Caco-2 (cell line): ENCODE measurements around the gene KCNQ1OT1. TPM values are rescaled to one million over a fixed set of nuclear protein-coding genes. Genes with fewer than 3 reads are reported as not detected.

Experiments used
- BruUV-seq: library from RNA; stranded (reverse); fragments of 400-500 nt; replicated peaks from 2 replicates; lab custom pipeline; 2021; lab: Mats Ljungman, UMichigan
- CTCF ChIA-PET: fragments of 300-600 bp; sonication (Branson Sonifier 250); formaldehyde crosslinking; loops from one replicate; lab custom pipeline; 2022; ENCODE audit warnings: antibody characterized with exemption; lab: Charles Lee
- POLR2A ChIA-PET: fragments of 300-600 bp; sonication (Branson Sonifier 250); formaldehyde crosslinking; loops from one replicate; lab custom pipeline; 2022; ENCODE audit warnings: antibody characterized with exemption; lab: Charles Lee
- DNase-seq, 2 experiments: peaks; one replicate each; pipeline versions ENCODE4 v3.0.0 to v3.0.0-alpha.2; 2020 to 2022
- H3K27me3 ChIP-seq: replicated peaks from 2 replicates; pipeline ENCODE4 v1.6.0; 2011; ENCODE audit warnings: low read length; ENCODE audit not compliant: control insufficient read depth, insufficient read depth
- H3K36me3 ChIP-seq: 2 replicates; pipeline ENCODE4 v1.5.1; 2011; ENCODE audit warnings: low read length; ENCODE audit not compliant: control insufficient read depth, insufficient read depth
- H3K4me1 ChIP-seq: fragments of 250-450 bp; sonication (Bioruptor Pico); 2 replicates; pipeline ENCODE4 v1.5.1; 2020; ENCODE audit warnings: mild to moderate bottlenecking
- H3K4me3 ChIP-seq: 2 replicates; pipeline ENCODE4 v1.5.1; 2011; ENCODE audit warnings: low read depth, mild to moderate bottlenecking, control low read depth, low read length
- H3K9me3 ChIP-seq: fragments of 250-450 bp; sonication (Bioruptor Pico); 2 replicates; pipeline ENCODE4 v1.5.1; 2020; ENCODE audit warnings: mild to moderate bottlenecking, moderate library complexity
- H3K27ac Mint-ChIP-seq: one replicate; pipeline ENCODE4 v1.8.0; 2022; ENCODE audit warnings: mixed read lengths; ENCODE audit not compliant: unreplicated experiment
- H3K27me3 Mint-ChIP-seq: one replicate; pipeline ENCODE4 v1.8.0; 2022; ENCODE audit warnings: mixed read lengths; ENCODE audit not compliant: insufficient read depth, unreplicated experiment
- H3K36me3 Mint-ChIP-seq: one replicate; pipeline ENCODE4 v1.8.0; 2022; ENCODE audit warnings: mild to moderate bottlenecking, mixed read lengths; ENCODE audit not compliant: insufficient read depth, unreplicated experiment
- H3K4me1 Mint-ChIP-seq: one replicate; pipeline ENCODE4 v1.8.0; 2022; ENCODE audit warnings: low read depth, mixed read lengths; ENCODE audit not compliant: unreplicated experiment
- H3K4me3 Mint-ChIP-seq: one replicate; pipeline ENCODE4 v1.8.0; 2022; ENCODE audit warnings: mild to moderate bottlenecking, moderate library complexity, mixed read lengths; ENCODE audit not compliant: unreplicated experiment
- H3K9me3 Mint-ChIP-seq: one replicate; pipeline ENCODE4 v1.8.0; 2022; ENCODE audit warnings: mixed read lengths; ENCODE audit not compliant: unreplicated experiment
- intact Hi-C: fragments of 100-400 bp; cut with micrococcal nuclease; formaldehyde crosslinking; loops from one replicate; pipeline ENCODE4 v1.10.0; 2022; ENCODE audit not compliant: unreplicated experiment
- total RNA-seq: library from RNA; stranded (reverse); gene quantifications from 2 replicates; pipeline ENCODE4 v1.2.3, GENCODE V29; 2022
- TF ChIP-seq, protein P1 (sequence below), 2 experiments: fragments of 200-600 bp in 1 of 2; IDR thresholded peaks; 1 replicate in 1 of 2; 2 replicates in 1 of 2; pipeline versions ENCODE4 v1.5.1 to v1.8.0; 2011 to 2022; ENCODE audit warnings: antibody characterized with exemption in 1 of 2, control low read depth in 1 of 2, inconsistent platforms in 1 of 2, low read depth in 1 of 2, low read length in 1 of 2, mild to moderate bottlenecking in 1 of 2, moderate library complexity in 1 of 2; ENCODE audit not compliant: insufficient read depth in 1 of 2, severe bottlenecking in 1 of 2, unreplicated experiment in 1 of 2

KCNQ1OT1 gene
- total RNA-seq, 1 experiment from 2014 or later = 7.5 TPM

DNA sequence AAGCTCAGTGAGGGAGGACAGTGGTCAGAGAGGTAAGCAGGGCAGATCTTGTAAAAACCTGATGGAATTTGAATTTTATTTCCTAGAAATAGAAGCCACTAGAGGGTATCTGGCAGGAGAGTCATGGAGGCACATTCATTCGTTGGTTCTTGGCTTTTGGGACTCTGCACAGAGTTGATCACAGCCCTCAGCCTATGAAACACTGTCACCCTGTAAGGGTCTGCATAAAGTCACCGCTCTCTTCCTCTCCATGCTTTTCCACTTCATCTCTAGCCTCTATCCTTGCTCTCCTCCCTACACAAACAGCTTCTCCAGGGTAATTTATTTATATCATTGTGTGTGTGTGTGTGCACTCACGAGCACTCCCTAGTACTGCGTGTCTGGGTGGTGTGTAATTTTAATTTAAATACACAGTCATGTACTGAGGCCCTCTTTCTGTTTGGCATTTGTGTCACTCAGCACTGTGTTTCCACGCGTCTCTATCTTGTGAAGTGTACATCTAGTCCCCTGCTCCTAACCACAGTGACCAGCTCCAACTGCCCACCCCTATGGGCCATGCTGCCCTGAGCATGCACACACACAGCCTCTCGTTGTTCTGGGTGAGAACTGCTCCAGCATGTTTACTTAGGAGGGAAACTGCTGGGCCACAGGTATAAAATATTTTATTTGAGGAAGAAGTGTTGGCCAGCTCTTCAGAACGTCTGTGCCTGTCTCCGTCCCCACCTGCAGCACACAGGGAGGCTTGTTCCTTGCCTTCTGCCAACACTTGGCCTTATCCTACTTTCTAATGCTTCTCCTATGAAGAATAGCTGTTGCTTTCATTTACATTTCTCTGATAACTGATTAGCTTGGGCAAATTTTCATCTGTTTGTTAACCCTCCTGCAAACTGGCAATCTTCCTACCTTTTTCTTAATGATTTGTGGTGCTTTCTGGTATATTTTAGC is 4.5 kb downstream of the KCNQ1OT1 start:
- Histone ChIP-seq H3K27me3 (no peaks in the 10 kb centered on the region), H3K36me3 (peaks cover 5% of the 10 kb centered on the region), H3K4me1 (peaks cover 27% of the 10 kb centered on the region), H3K9me3 (no peaks in the 10 kb centered on the region), H3K4me3 (no peak overlapping the region)
- Mint-ChIP-seq H3K36me3 (peaks cover 58% of the 10 kb centered on the region), H3K4me3 (no peak overlapping the region), H3K27ac (no peak overlapping the region), H3K27me3 (no peaks in the 10 kb centered on the region), H3K4me1 (peaks cover 27% of the 10 kb centered on the region), H3K9me3 (no peaks in the 10 kb centered on the region)
- DNase-seq = no peak
- no TSS peak for BruUV-seq
- POLR2A ChIA-PET = no interaction called here
- intact Hi-C loops = loop anchor here (5.0 kb wide), 1 partner anchor 47 kb away; no protein-coding TSS in a partner anchor
- CTCF ChIA-PET = no interaction called here
- TF ChIP-seq, protein P1, sequence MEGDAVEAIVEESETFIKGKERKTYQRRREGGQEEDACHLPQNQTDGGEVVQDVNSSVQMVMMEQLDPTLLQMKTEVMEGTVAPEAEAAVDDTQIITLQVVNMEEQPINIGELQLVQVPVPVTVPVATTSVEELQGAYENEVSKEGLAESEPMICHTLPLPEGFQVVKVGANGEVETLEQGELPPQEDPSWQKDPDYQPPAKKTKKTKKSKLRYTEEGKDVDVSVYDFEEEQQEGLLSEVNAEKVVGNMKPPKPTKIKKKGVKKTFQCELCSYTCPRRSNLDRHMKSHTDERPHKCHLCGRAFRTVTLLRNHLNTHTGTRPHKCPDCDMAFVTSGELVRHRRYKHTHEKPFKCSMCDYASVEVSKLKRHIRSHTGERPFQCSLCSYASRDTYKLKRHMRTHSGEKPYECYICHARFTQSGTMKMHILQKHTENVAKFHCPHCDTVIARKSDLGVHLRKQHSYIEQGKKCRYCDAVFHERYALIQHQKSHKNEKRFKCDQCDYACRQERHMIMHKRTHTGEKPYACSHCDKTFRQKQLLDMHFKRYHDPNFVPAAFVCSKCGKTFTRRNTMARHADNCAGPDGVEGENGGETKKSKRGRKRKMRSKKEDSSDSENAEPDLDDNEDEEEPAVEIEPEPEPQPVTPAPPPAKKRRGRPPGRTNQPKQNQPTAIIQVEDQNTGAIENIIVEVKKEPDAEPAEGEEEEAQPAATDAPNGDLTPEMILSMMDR (IDR thresholded peaks at IDR 0.05; ENCODE audit: insufficient read depth in 1 of 2, low read depth in 1 of 2, low read length in 1 of 2, severe bottlenecking in 1 of 2, unreplicated experiment in 1 of 2) = no peak

- Mint-ChIP-seq H3K9me3 (no peaks in the 10 kb centered on the region), H3K4me1 (peaks cover 34% of the 10 kb centered on the region), H3K27me3 (no peaks in the 10 kb centered on the region), H3K27ac (no peak overlapping the region), H3K4me3 (no peak overlapping the region), H3K36me3 (peaks cover 55% of the 10 kb centered on the region)
- CTCF ChIA-PET = no interaction called here
- intact Hi-C loops = no loop called here
- TF ChIP-seq, protein P1 (IDR thresholded peaks at IDR 0.05; ENCODE audit: insufficient read depth in 1 of 2, low read depth in 1 of 2, low read length in 1 of 2, severe bottlenecking in 1 of 2, unreplicated experiment in 1 of 2) = no peak
- H3K36me3 ChIP-seq = peaks cover 9% of the 10 kb centered on the region
- POLR2A ChIA-PET = no interaction called here
- H3K4me3 ChIP-seq = no peak overlapping the region
- DNase-seq = no peak
- BruUV-seq = no TSS peak
- H3K27me3 ChIP-seq = no peaks in the 10 kb centered on the region
- peaks cover 27% of the 10 kb centered on the region for H3K4me1 ChIP-seq
- no peaks in the 10 kb centered on the region for H3K9me3 ChIP-seq
These were observed 5.3 kb downstream of the KCNQ1OT1 start for GRCh38 chr11:2694495-2694894.

DNA sequence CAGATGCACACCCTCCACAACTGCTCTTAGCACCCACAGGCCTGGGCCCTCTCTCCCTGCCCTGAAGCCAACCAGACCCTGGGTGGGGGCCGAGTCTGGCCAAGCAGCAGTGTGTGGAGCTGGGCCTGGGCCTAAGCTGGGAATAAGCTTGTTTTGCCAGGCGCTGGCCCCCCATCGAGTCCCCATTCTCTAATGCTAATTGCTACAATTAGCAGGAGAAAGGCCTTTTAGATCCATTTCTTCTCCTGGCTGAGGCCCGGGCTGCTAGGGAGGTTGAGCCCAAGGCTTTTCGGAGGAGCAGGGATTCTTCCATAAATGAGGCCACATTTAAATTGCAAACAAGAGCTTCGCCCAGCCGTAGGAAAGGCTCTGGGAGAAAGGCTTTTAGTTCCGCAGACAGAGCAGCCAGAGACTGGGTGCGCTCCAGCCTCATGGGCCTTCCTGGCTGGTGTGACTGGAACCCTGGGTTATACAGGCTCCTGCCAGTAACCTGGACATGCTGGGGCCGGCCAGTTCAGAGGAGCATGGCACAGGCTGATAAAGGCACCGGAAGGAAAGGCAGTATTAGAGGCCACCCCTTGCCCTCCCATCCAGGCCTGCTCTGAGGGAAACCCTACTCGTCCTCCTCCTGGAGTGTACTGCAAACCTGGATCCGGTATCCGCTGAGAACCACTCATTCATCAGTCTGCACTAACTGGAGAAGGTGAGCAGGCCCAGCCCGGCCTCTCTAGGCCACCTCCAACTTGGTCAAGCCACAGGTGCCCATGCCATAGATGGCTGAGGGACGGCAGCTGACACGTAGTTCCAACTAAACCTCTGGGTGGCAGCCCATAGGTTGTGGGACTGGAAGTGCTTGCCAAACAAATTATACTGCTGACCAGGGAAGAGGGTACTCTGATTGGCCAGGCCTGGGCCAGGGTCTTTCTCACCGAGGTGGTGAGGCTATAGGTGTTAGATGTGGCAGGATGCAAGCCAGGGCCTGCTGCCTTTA is 6.2 kb downstream of the KCNQ1OT1 start:
- intact Hi-C loops = no loop called here
- Mint-ChIP-seq H3K27ac (no peak overlapping the region), H3K4me1 (peaks cover 34% of the 10 kb centered on the region), H3K9me3 (no peaks in the 10 kb centered on the region), H3K36me3 (peaks cover 55% of the 10 kb centered on the region), H3K4me3 (no peak overlapping the region), H3K27me3 (no peaks in the 10 kb centered on the region)
- no peak overlapping the region for H3K4me3 ChIP-seq
- peaks cover 27% of the 10 kb centered on the region for H3K4me1 ChIP-seq
- ChIA-PET POLR2A (no interaction called here), CTCF (no interaction called here)
- H3K36me3 ChIP-seq = peaks cover 9% of the 10 kb centered on the region
- TF ChIP-seq, protein P1 (IDR thresholded peaks at IDR 0.05; ENCODE audit: insufficient read depth in 1 of 2, low read depth in 1 of 2, low read length in 1 of 2, severe bottlenecking in 1 of 2, unreplicated experiment in 1 of 2) = peak in 1 of 2 experiments; percentile 8
- no peaks in the 10 kb centered on the region for H3K27me3 ChIP-seq
- H3K9me3 ChIP-seq = no peaks in the 10 kb centered on the region
- peak; percentile 23 to 38 for DNase-seq
- no TSS peak for BruUV-seq
